Neural cell (in vitro differentiated cells): ENCODE data around the gene GPR87. TPM values are rescaled to one million over a fixed set of nuclear protein-coding genes. Genes with fewer than 3 reads are reported as not detected.

ENCODE experiments used
- H2AFZ ChIP-seq: fragments of 200-600, 300-800 bp; sonication (generic), shearing (Covaris generic); 2 replicates; pipeline ENCODE4 v1.6.0; 2014; ENCODE audit warnings: low read depth, mild to moderate bottlenecking, antibody characterized with exemption, low read length, moderate library complexity
- H3F3A ChIP-seq: fragments of 200-600 bp; shearing (Covaris generic); 2 replicates; pipeline ENCODE4 v1.6.1; 2016; ENCODE audit warnings: mild to moderate bottlenecking, moderate library complexity, mixed read lengths, antibody characterized with exemption, low read length; ENCODE audit not compliant: insufficient read depth, poor library complexity, severe bottlenecking
- H3K27ac ChIP-seq: fragments of 200-600, 300-800 bp; sonication (generic), shearing (Covaris generic); 2 replicates; pipeline ENCODE4 v1.5.1; 2014; ENCODE audit warnings: mild to moderate bottlenecking, low read length, moderate library complexity
- H3K27me3 ChIP-seq: fragments of 300-800, 200-600 bp; sonication (generic), shearing (Covaris generic); 2 replicates; pipeline ENCODE4 v1.6.0; 2014; ENCODE audit warnings: mild to moderate bottlenecking, low read depth, low read length, moderate library complexity; ENCODE audit not compliant: insufficient read depth
- H3K36me3 ChIP-seq: fragments of 300-800, 200-600 bp; sonication (generic), shearing (Covaris generic); 2 replicates; pipeline ENCODE4 v1.5.1; 2014; ENCODE audit warnings: mild to moderate bottlenecking, antibody characterized with exemption, low read length, moderate library complexity; ENCODE audit not compliant: insufficient read depth
- H3K4me2 ChIP-seq: fragments of 300-800, 200-600 bp; sonication (generic), shearing (Covaris generic); 2 replicates; pipeline ENCODE4 v1.6.0; 2014; ENCODE audit warnings: mild to moderate bottlenecking, low read length
- H3K4me3 ChIP-seq: fragments of 300-800, 200-600 bp; sonication (generic), shearing (Covaris generic); 2 replicates; pipeline ENCODE4 v1.5.1; 2014; ENCODE audit warnings: mild to moderate bottlenecking, low read length, moderate library complexity
- H3K79me2 ChIP-seq: fragments of 200-600 bp; shearing (Covaris generic); replicated peaks from 2 replicates; pipeline ENCODE4 v1.6.0; 2014; ENCODE audit warnings: mild to moderate bottlenecking, low read length, moderate library complexity; ENCODE audit not compliant: insufficient read depth
- H3K9ac ChIP-seq: fragments of 300-800, 200-600 bp; sonication (generic), shearing (Covaris generic); 2 replicates; pipeline ENCODE4 v1.6.1; 2016; ENCODE audit warnings: mild to moderate bottlenecking, low read length, mixed read lengths
- H3K9me2 ChIP-seq: fragments of 200-600 bp; shearing (Covaris generic); 2 replicates; pipeline ENCODE4 v1.6.1; 2016; ENCODE audit warnings: mild to moderate bottlenecking, low read length, mixed read lengths; ENCODE audit not compliant: insufficient read depth
- H3K9me3 ChIP-seq: fragments of 200-600, 300-800 bp; sonication (generic), shearing (Covaris generic); 2 replicates; pipeline ENCODE4 v1.6.1; 2016; ENCODE audit warnings: mild to moderate bottlenecking, mixed run types, low read length, moderate library complexity, mixed read lengths
- H4K20me1 ChIP-seq: fragments of 200-600 bp; shearing (Covaris generic); 2 replicates; pipeline ENCODE4 v1.6.1; 2016; ENCODE audit warnings: mild to moderate bottlenecking, mixed run types; ENCODE audit not compliant: insufficient read depth
- EP300 ChIP-seq: fragments of 450-650 bp; conservative IDR thresholded peaks from 2 replicates; pipeline ENCODE4 v1.6.1; 2014; ENCODE audit warnings: antibody characterized with exemption, mild to moderate bottlenecking, moderate library complexity; ENCODE audit not compliant: poor library complexity, severe bottlenecking
- EZH2 ChIP-seq: fragments of 200-600, 300-800 bp; shearing (Covaris generic), sonication (generic); IDR thresholded peaks from 2 replicates; pipeline ENCODE4 v1.6.1; 2014; ENCODE audit warnings: antibody characterized with exemption, low read length, borderline replicate concordance, mild to moderate bottlenecking; ENCODE audit not compliant: insufficient read depth, poor library complexity, severe bottlenecking
- MXI1 ChIP-seq: fragments of 450-650 bp; conservative IDR thresholded peaks from 2 replicates; pipeline ENCODE4 v1.6.1; 2014; ENCODE audit warnings: antibody characterized with exemption, mild to moderate bottlenecking; ENCODE audit not compliant: poor library complexity, severe bottlenecking
- POLR2AphosphoS5 ChIP-seq: IDR thresholded peaks from 2 replicates; pipeline ENCODE4 v1.6.1; 2012
- RAD21 ChIP-seq: fragments of 450-650 bp; conservative IDR thresholded peaks from 2 replicates; pipeline ENCODE4 v1.6.1; 2014; ENCODE audit warnings: antibody characterized with exemption, mild to moderate bottlenecking, moderate library complexity
- SMC3 ChIP-seq: fragments of 450-650 bp; conservative IDR thresholded peaks from 2 replicates; pipeline ENCODE4 v1.6.1; 2014; ENCODE audit warnings: antibody characterized with exemption, mild to moderate bottlenecking, moderate library complexity; ENCODE audit not compliant: poor library complexity
- TAF1 ChIP-seq: IDR thresholded peaks from 2 replicates; pipeline ENCODE4 v1.6.1; 2012; ENCODE audit warnings: low read depth
- polyA plus RNA-seq: library from polyadenylated mRNA; depleted of rRNA; stranded (reverse); fragments of >200 nt; gene quantifications from 2 replicates; pipeline ENCODE4 v1.2.3, GENCODE V29; 2014
- TF ChIP-seq, protein P1 (sequence below): fragments of 450-650 bp; IDR thresholded peaks from 2 replicates; pipeline ENCODE4 v1.5.1; 2014; ENCODE audit warnings: antibody characterized with exemption, mild to moderate bottlenecking, moderate library complexity; ENCODE audit not compliant: poor library complexity, severe bottlenecking
- TF ChIP-seq, protein P2 (sequence below): IDR thresholded peaks from 2 replicates; pipeline ENCODE4 v1.6.1; 2012; ENCODE audit warnings: borderline replicate concordance

GPR87 gene
- polyA plus RNA-seq, 1 donor from 2014 or later, result not detected

DNA sequence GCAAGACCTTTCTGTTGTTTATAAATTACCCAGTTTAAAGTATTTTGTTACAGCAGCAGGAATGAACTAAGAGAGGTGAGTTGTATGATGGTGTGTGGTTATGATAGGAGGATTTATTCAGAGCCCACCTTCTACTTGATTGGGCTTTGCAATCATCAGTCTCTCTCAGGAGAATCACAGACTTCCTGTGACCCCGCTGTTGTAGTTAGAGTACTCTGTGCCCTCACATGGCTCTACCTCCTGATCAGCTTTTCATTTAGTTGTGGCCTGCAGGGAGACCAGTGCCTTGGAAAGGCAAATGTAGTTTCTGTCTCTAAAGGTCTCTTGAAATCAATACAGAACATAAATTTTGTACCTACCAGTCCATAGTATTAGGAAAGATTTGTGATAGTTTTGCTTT is 30.7 kb downstream of the GPR87 start:
- no peaks in the 10 kb centered on the region for H3K36me3 ChIP-seq
- H3K4me3 ChIP-seq, result no peak overlapping the region
- no peaks in the 10 kb centered on the region for H3K9me3 ChIP-seq
- TF ChIP-seq RAD21, result no peak
- no peak for TF ChIP-seq POLR2AphosphoS5
- TF ChIP-seq, protein P1, sequence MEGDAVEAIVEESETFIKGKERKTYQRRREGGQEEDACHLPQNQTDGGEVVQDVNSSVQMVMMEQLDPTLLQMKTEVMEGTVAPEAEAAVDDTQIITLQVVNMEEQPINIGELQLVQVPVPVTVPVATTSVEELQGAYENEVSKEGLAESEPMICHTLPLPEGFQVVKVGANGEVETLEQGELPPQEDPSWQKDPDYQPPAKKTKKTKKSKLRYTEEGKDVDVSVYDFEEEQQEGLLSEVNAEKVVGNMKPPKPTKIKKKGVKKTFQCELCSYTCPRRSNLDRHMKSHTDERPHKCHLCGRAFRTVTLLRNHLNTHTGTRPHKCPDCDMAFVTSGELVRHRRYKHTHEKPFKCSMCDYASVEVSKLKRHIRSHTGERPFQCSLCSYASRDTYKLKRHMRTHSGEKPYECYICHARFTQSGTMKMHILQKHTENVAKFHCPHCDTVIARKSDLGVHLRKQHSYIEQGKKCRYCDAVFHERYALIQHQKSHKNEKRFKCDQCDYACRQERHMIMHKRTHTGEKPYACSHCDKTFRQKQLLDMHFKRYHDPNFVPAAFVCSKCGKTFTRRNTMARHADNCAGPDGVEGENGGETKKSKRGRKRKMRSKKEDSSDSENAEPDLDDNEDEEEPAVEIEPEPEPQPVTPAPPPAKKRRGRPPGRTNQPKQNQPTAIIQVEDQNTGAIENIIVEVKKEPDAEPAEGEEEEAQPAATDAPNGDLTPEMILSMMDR, result no peak
- no peak for TF ChIP-seq TAF1
- TF ChIP-seq MXI1, result no peak
- no peak for TF ChIP-seq EZH2
- TF ChIP-seq EP300, result no peak
- TF ChIP-seq SMC3, result no peak
- TF ChIP-seq, protein P2, sequence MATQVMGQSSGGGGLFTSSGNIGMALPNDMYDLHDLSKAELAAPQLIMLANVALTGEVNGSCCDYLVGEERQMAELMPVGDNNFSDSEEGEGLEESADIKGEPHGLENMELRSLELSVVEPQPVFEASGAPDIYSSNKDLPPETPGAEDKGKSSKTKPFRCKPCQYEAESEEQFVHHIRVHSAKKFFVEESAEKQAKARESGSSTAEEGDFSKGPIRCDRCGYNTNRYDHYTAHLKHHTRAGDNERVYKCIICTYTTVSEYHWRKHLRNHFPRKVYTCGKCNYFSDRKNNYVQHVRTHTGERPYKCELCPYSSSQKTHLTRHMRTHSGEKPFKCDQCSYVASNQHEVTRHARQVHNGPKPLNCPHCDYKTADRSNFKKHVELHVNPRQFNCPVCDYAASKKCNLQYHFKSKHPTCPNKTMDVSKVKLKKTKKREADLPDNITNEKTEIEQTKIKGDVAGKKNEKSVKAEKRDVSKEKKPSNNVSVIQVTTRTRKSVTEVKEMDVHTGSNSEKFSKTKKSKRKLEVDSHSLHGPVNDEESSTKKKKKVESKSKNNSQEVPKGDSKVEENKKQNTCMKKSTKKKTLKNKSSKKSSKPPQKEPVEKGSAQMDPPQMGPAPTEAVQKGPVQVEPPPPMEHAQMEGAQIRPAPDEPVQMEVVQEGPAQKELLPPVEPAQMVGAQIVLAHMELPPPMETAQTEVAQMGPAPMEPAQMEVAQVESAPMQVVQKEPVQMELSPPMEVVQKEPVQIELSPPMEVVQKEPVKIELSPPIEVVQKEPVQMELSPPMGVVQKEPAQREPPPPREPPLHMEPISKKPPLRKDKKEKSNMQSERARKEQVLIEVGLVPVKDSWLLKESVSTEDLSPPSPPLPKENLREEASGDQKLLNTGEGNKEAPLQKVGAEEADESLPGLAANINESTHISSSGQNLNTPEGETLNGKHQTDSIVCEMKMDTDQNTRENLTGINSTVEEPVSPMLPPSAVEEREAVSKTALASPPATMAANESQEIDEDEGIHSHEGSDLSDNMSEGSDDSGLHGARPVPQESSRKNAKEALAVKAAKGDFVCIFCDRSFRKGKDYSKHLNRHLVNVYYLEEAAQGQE, result no peak
- no peaks in the 10 kb centered on the region for H4K20me1 ChIP-seq
- H3F3A ChIP-seq, result no peaks in the 10 kb centered on the region
- no peak overlapping the region for H3K9ac ChIP-seq
- no peak overlapping the region for H3K4me2 ChIP-seq
- no peaks in the 10 kb centered on the region for H3K27me3 ChIP-seq
- H3K27ac ChIP-seq, result no peak overlapping the region
- no peak overlapping the region for H2AFZ ChIP-seq
- no peaks in the 10 kb centered on the region for H3K9me2 ChIP-seq
- H3K79me2 ChIP-seq, result no peaks in the 10 kb centered on the region

DNA sequence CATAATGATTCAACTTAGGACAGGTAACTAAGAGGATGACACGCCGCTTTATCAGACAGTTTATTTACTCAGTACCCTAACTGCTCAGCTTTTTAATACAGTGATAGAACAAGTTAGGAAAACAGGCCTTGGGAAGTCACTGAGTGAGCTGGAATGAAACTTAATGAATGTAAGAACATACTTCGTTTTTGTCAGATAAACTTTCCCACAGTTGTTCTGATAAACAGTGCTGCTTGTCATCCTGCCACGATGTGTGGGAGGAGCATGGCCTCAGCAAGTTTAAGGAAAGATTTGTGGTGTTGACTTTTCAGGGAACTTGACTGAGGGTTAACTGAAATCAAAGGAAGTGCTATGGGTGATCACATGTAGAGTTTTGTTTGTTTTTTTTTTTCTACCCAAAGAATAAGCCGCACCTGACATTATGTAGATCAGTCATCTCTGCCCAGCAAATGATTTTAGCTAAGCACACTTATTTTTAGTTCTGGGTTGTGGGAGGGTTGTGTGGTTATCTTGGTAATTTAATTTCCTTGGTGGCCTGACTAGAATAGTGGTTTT is 32.6 kb downstream of the GPR87 start:
- Histone ChIP-seq H3K4me2 (no peak overlapping the region), H2AFZ (no peak overlapping the region), H3K9ac (no peak overlapping the region), H3K27ac (no peak overlapping the region), H3K9me3 (no peaks in the 10 kb centered on the region), H3K79me2 (no peaks in the 10 kb centered on the region), H3K9me2 (no peaks in the 10 kb centered on the region), H3K36me3 (no peaks in the 10 kb centered on the region), H3K27me3 (no peaks in the 10 kb centered on the region), H3K4me3 (no peak overlapping the region), H4K20me1 (no peaks in the 10 kb centered on the region), H3F3A (no peaks in the 10 kb centered on the region)
- TF ChIP-seq SMC3 (no peak), TAF1 (no peak), MXI1 (no peak), RAD21 (no peak), POLR2AphosphoS5 (no peak), EZH2 (no peak), EP300 (no peak)
- TF ChIP-seq, protein P1, result no peak
- TF ChIP-seq, protein P2, result no peak
